Heart right ventricle (tissue), 16 donors: ENCODE measurements around the gene CFAP92. TPM values are rescaled to one million over a fixed set of nuclear protein-coding genes. Genes with fewer than 3 reads are reported as not detected.

Experiments
- ATAC-seq, 8 donors: fragments of 200-7000 bp; cut with Tn5 transposase; one replicate each; pipeline ENCODE4 v1.9.1; 2020; ENCODE audit warnings: mild to moderate bottlenecking in 8 of 8, moderate library complexity in 8 of 8, moderate number of reproducible peaks in 1 of 8
- DNase-seq, 2 donors: peaks; one replicate each; pipeline ENCODE4 v3.0.0-alpha.2; 2020
- H3K27ac ChIP-seq, 10 donors: fragments of 200-600 bp; sonication (generic) in 2 of 10; one replicate each; pipeline versions ENCODE4 v1.5.0 to v1.8.0; 2020 to 2022; ENCODE audit warnings: mild to moderate bottlenecking in 3 of 10
- H3K27me3 ChIP-seq, 7 donors: fragments of 200-600 bp; one replicate each; pipeline ENCODE4 v1.8.0; 2021 to 2022; ENCODE audit warnings: mild to moderate bottlenecking in 2 of 7
- H3K36me3 ChIP-seq, 9 donors: fragments of 200-600 bp; sonication (generic) in 1 of 9; one replicate each; pipeline versions ENCODE4 v1.5.0 to v1.8.0; 2020 to 2022; ENCODE audit warnings: mild to moderate bottlenecking in 2 of 9
- H3K4me1 ChIP-seq, 9 donors: fragments of 200-600 bp; sonication (generic) in 1 of 9; one replicate each; pipeline versions ENCODE4 v1.5.0 to v1.8.0; 2020 to 2022; ENCODE audit warnings: mild to moderate bottlenecking in 4 of 9
- H3K4me3 ChIP-seq, 10 donors: fragments of 200-600 bp; sonication (generic) in 2 of 10; one replicate each; pipeline versions ENCODE4 v1.5.0 to v1.8.0; 2020 to 2022; ENCODE audit warnings: mild to moderate bottlenecking in 7 of 10, moderate library complexity in 2 of 10
- H3K9me3 ChIP-seq, 11 donors: fragments of 200-600 bp in 10 of 11; sonication (generic) in 2 of 11; one replicate each; pipeline versions ENCODE4 v1.5.0 to v1.8.0; 2013 to 2022; ENCODE audit warnings: mild to moderate bottlenecking in 2 of 11, control low read depth in 1 of 11, moderate library complexity in 1 of 11
- CTCF ChIP-seq, 9 donors: fragments of 200-600 bp; sonication (generic) in 2 of 9; IDR thresholded peaks; one replicate each; pipeline versions ENCODE4 v1.5.0 to v1.8.0; 2021 to 2022; ENCODE audit warnings: antibody characterized with exemption in 9 of 9, mild to moderate bottlenecking in 5 of 9, moderate library complexity in 1 of 9
- WGBS, 2 donors: extraction: QIAGEN DNeasy Blood & Tissue Kit; methylation state at CpG; one replicate each; pipeline ENCODE4 v1.1.7; 2013; ENCODE audit warnings: inconsistent platforms in 1 of 2; 5-methylcytosine and 5-hydroxymethylcytosine counted together
- intact Hi-C, 10 donors: fragments of 100-400 bp; cut with DNase I; formaldehyde crosslinking; loops; one replicate each; pipeline versions ENCODE4 v1.11.1 to v1.14.2; 2022
- polyA plus RNA-seq, 2 donors: library from polyadenylated mRNA; stranded (reverse); fragments of 200-250 nt; gene quantifications; one replicate each; pipeline ENCODE4 v1.2.3, GENCODE V29; 2013
- total RNA-seq, 10 donors: library from RNA; stranded (reverse); fragmentation: NEBNext Ultra II Directional in 3 of 10; extraction: Animal tissue kit (Norgen Biotek cat#: 25700) in 3 of 10; gene quantifications; one replicate each; pipeline versions ENCODE4 v1.2.1 to v1.2.4, GENCODE V29; 2021 to 2023
- donor health status: Arrhythmogenic right ventricular cardiomyopathy.
- donor health status: ischemic (EF 13 %, LVEDD 7.1; RV severe dilation, severe dysfunction).
- donor health status: healthy with polysubstance abuse.
- donor health status: DM: no; HTN: yes; CAD: no.
- donor health status: DM: no; HTN: no; CAD: no.
- donor health status: ischemic (EF 25% LVEDD 6.9; RV normal size, moderate dysfunction).
- donor health status: ischemic (EF 25% LVEDD 5.7; RV mildly dilated, moderate dysfunction).
- donor health status: healthy.
- donor health status: DM: yes; HTN: yes; CAD: no.
- donor health status: Ischemic cardiomyopathy.
- donor health status: ischemic (EF 35%, LVEDD 5.7; RV mildly dilated, moderate dysfunction).
- donor health status: nonischemic (EF 11% LVEDD 7.7; RV severe dilation, severe dysfunction).
- donor health status: DM: yes; HTN: yes; CAD: no.
- donor health status: PGD.
- donor health status: ischemic (EF 29% LVEDD 5.4; RV normal size, mild dysfunction).
- donor health status: nonischemic (EF 23%, LVEDD 6.1; RV moderate dilation, normal function).

The CFAP92 gene
- total and polyA plus RNA-seq, 12 donors = 0.12 to 1.2 (median 0.41) TPM

- no peak overlapping the region for H3K4me3 ChIP-seq
- intact Hi-C loops = loop anchor here in 2 of 10 donors (10.0 kb wide), 2 partner anchors 47 to 57 kb away; no protein-coding TSS in a partner anchor
- TF ChIP-seq CTCF (IDR thresholded peaks at IDR 0.05) = no peak
- H3K27ac ChIP-seq = no peak overlapping the region
- 90 to 93% methylated on average over 15 of the region's 15 CpGs for WGBS, 2 donors
- H3K9me3 ChIP-seq = no peaks in the 10 kb centered on the region
- no peaks in the 10 kb centered on the region for H3K27me3 ChIP-seq
- no peaks in the 10 kb centered on the region for H3K36me3 ChIP-seq
- DNase-seq (no peak), ATAC-seq (no peak)
- no peaks in the 10 kb centered on the region for H3K4me1 ChIP-seq
These were observed 6.4 kb downstream of the CFAP92 start for GRCh38 chr3:128987302-128988100.

- Histone ChIP-seq H3K4me3 (no peak overlapping the region), H3K4me1 (no peaks in the 10 kb centered on the region), H3K27ac (no peak overlapping the region), H3K9me3 (no peaks in the 10 kb centered on the region), H3K27me3 (no peaks in the 10 kb centered on the region), H3K36me3 (no peaks in the 10 kb centered on the region)
- intact Hi-C loops = loop anchor here in 2 of 10 donors (10.0 kb wide), 2 partner anchors 50 to 60 kb away; no protein-coding TSS in a partner anchor
- ATAC-seq (no peak), DNase-seq (no peak)
- WGBS, 2 donors = 92 to 96% methylated on average over 3 of the region's 3 CpGs
- TF ChIP-seq CTCF (IDR thresholded peaks at IDR 0.05) = no peak
These were observed 9.3 kb downstream of the CFAP92 start for GRCh38 chr3:128984596-128984995.

GRCh38 chr3:128983293-128984069 is 10.4 kb downstream of the CFAP92 start:
- 89 to 92% methylated on average over 9 of the region's 9 CpGs for WGBS, 2 donors

More at GRCh38 chr3:128983293-128984069, 10.4 kb downstream of the CFAP92 start:
- H3K27ac ChIP-seq = no peak overlapping the region
- H3K4me3 ChIP-seq = no peak overlapping the region
- H3K36me3 ChIP-seq = no peaks in the 10 kb centered on the region
- H3K9me3 ChIP-seq = no peaks in the 10 kb centered on the region
- ATAC-seq (no peak), DNase-seq (no peak)
- H3K27me3 ChIP-seq = no peaks in the 10 kb centered on the region
- intact Hi-C loops = loop anchor here in 2 of 10 donors (10.0 kb wide), 2 partner anchors 51 to 61 kb away; no protein-coding TSS in a partner anchor
- no peak for TF ChIP-seq CTCF (IDR thresholded peaks at IDR 0.05)
- H3K4me1 ChIP-seq = no peaks in the 10 kb centered on the region
